Body of pancreas (tissue), 4 donors: Measurements from ENCODE around the gene KIAA1191. TPM values are rescaled to one million over a fixed set of nuclear protein-coding genes. Genes with fewer than 3 reads are reported as not detected.
A peak's percentile ranks its signal among the peaks of the same experiment; 100 is the strongest.
"Not testable (repeated sequence)": the region's sequence is repeated elsewhere in the genome, so short reads cannot be mapped to it uniquely, and the experiment has no call there.

Experiments used
- ATAC-seq: fragments of 150-250 bp; one replicate; pipeline ENCODE4 v1.9.1; 2016
- DNase-seq, 4 donors: peaks; one replicate each; pipeline ENCODE4 v3.0.0-alpha.2; 2019
- H3K27ac ChIP-seq, 4 donors: fragments of 200-600 bp; sonication (generic); 1 replicate in 3 of 4; 2 replicates in 1 of 4; pipeline versions ENCODE4 v1.5.1 to v1.6.1; 2016 to 2019; ENCODE audit warnings: mild to moderate bottlenecking in 1 of 4, mixed read lengths in 1 of 4, moderate library complexity in 1 of 4
- H3K27me3 ChIP-seq, 2 donors: fragments of 200-600 bp; sonication (generic); one replicate each; pipeline ENCODE4 v1.6.0; 2016; ENCODE audit warnings: mild to moderate bottlenecking in 1 of 2
- H3K36me3 ChIP-seq, 2 donors: fragments of 200-600 bp; sonication (generic); replicated peaks in 1 of 2; 2 replicates each; pipeline ENCODE4 v1.5.1; 2016; ENCODE audit warnings: low read depth in 2 of 2; ENCODE audit not compliant: insufficient read depth in 1 of 2
- H3K4me1 ChIP-seq: fragments of 200-600 bp; sonication (generic); one replicate; pipeline ENCODE4 v1.6.0; 2016
- H3K4me3 ChIP-seq, 2 donors: fragments of 200-600 bp; sonication (generic); 1 replicate in 1 of 2; 2 replicates in 1 of 2; pipeline ENCODE4 v1.5.1; 2016 to 2019
- H3K9me3 ChIP-seq, 3 donors: fragments of 200-600 bp; sonication (generic); 1 replicate in 2 of 3; 2 replicates in 1 of 3; pipeline ENCODE4 v1.5.1; 2016
- CTCF ChIP-seq, 7 experiments: fragments of 450-650 bp in 4 of 7; fragments of 200-600 bp in 3 of 7; sonication (generic) in 3 of 7; IDR thresholded peaks; one replicate each; pipeline ENCODE4 v1.5.1; 2016 to 2019; ENCODE audit warnings: antibody characterized with exemption in 7 of 7
- POLR2A ChIP-seq, 3 donors: fragments of 450-650 bp; IDR thresholded peaks; one replicate each; pipeline ENCODE4 v1.6.1; 2016; ENCODE audit warnings: antibody characterized with exemption in 3 of 3, mild to moderate bottlenecking in 2 of 3
- WGBS, 2 donors: methylation state at CpG; one replicate each; pipeline ENCODE4 v1.1.5; 2017; 5-methylcytosine and 5-hydroxymethylcytosine counted together
- intact Hi-C: fragments of 100-400 bp; cut with DNase I; formaldehyde crosslinking; loops from one replicate; pipeline ENCODE4 v1.15.1; 2023
- total RNA-seq, 2 donors: library from RNA; depleted of rRNA; stranded (reverse); fragments of >200 nt; gene quantifications; one replicate each; pipeline ENCODE4 v1.1.0, GENCODE V29; 2016

The KIAA1191 gene
- total RNA-seq, result 100 to 1,000 TPM in 1 of 2 donors, 10 to 100 TPM in 1; 56.0 to 110 TPM

- ATAC-seq, result peak; percentile 98
- peak; percentile 92 to 96 (median 94) for DNase-seq
- Histone ChIP-seq H3K27ac (peak within 1 kb of the TSS; percentile 59 to 90 (median 81)), H3K4me1 (peaks cover 28% of the 10 kb centered on the region), H3K9me3 (no peaks in the 10 kb centered on the region), H3K27me3 (no peaks in the 10 kb centered on the region), H3K4me3 (peak within 1 kb of the TSS; percentile 68 to 99), H3K36me3 (no peaks in the 10 kb centered on the region)
- peak; percentile 87 to 96 (median 95) for TF ChIP-seq POLR2A (IDR thresholded peaks at IDR 0.05)
- peak in 4 of 7 experiments; percentile 10 to 37 (median 34) for TF ChIP-seq CTCF (IDR thresholded peaks at IDR 0.05)
- intact Hi-C loops, result no loop called here
- WGBS, 2 donors, result 2 to 5% methylated on average over 10 to 54 of the region's 56 CpGs
Observed at GRCh38 chr5:176361437-176362232, at the start of gene KIAA1191. TSS of gene KIAA1191 (minus strand) at chr5:176361764. CDS start at chr5:176359508, 2,256 bp downstream.

GRCh38 chr5:176410486-176411180 is 49.1 kb upstream of the KIAA1191 start:
- Histone ChIP-seq H3K36me3 (peaks cover 0 to 5% of the 10 kb centered on the region in 2 donors), H3K4me3 (no peak overlapping the region), H3K27ac (no peak overlapping the region), H3K4me1 (peaks cover 30% of the 10 kb centered on the region), H3K27me3 (no peaks in the 10 kb centered on the region), H3K9me3 (no peaks in the 10 kb centered on the region)
- DNase-seq, result no peak
- intact Hi-C loops, result no loop called here
- TF ChIP-seq CTCF (IDR thresholded peaks at IDR 0.05) (no peak), POLR2A (IDR thresholded peaks at IDR 0.05) (no peak)
- ATAC-seq, result no peak
- 87 to 91% methylated on average over 2 to 5 of the region's 5 CpGs for WGBS, 2 donors

- intact Hi-C loops, result no loop called here
- no peak for TF ChIP-seq POLR2A (IDR thresholded peaks at IDR 0.05)
- no peak for TF ChIP-seq CTCF (IDR thresholded peaks at IDR 0.05)
- Histone ChIP-seq H3K36me3 (peaks cover 0 to 5% of the 10 kb centered on the region in 2 donors), H3K27ac (no peak overlapping the region), H3K4me3 (no peak overlapping the region), H3K27me3 (no peaks in the 10 kb centered on the region), H3K9me3 (no peaks in the 10 kb centered on the region), H3K4me1 (peaks cover 21% of the 10 kb centered on the region)
- WGBS, 2 donors, result 85 to 97% methylated on average over 4 of the region's 4 CpGs
- ATAC-seq, result no peak
- no peak for DNase-seq
Observed at GRCh38 chr5:176409765-176410164, 48.2 kb upstream of the KIAA1191 start.

- H3K36me3 ChIP-seq, result peaks cover 0 to 5% of the 10 kb centered on the region in 2 donors
- DNase-seq, result no peak
- no peak overlapping the region for H3K27ac ChIP-seq
- no peak for ATAC-seq
- intact Hi-C loops, result no loop called here
- H3K9me3 ChIP-seq, result no peaks in the 10 kb centered on the region
- no peaks in the 10 kb centered on the region for H3K27me3 ChIP-seq
- H3K4me1 ChIP-seq, result peaks cover 9% of the 10 kb centered on the region
- 63 to 87% methylated on average over 5 of the region's 5 CpGs for WGBS, 2 donors
- TF ChIP-seq CTCF (IDR thresholded peaks at IDR 0.05), result no peak
- TF ChIP-seq POLR2A (IDR thresholded peaks at IDR 0.05), result no peak
- H3K4me3 ChIP-seq, result no peak overlapping the region
Observed at GRCh38 chr5:176408590-176408989, 47.0 kb upstream of the KIAA1191 start.

GRCh38 chr5:176408252-176408573 is 46.6 kb upstream of the KIAA1191 start:
- DNase-seq, H3K4me3 ChIP-seq, H3K36me3 ChIP-seq, H3K27me3 ChIP-seq, ATAC-seq, H3K27ac ChIP-seq, H3K9me3 ChIP-seq, H3K4me1 ChIP-seq, intact Hi-C loops: not testable (repeated sequence)
- 87 to 94% methylated on average over 10 of the region's 10 CpGs for WGBS, 2 donors
